Measurements from ENCODE around the gene BEND5. TPM values are rescaled to one million over a fixed set of nuclear protein-coding genes. Genes with fewer than 3 reads are reported as not detected.
A peak's percentile ranks its signal among the peaks of the same experiment; 100 is the strongest.

Gene BEND5
- total and polyA plus RNA-seq, 2 of the 13 experiments (the other 11 are each of a cell fraction or from before 2014, with no cell fraction given) = 0.11 TPM; not detected in 1

DNA sequence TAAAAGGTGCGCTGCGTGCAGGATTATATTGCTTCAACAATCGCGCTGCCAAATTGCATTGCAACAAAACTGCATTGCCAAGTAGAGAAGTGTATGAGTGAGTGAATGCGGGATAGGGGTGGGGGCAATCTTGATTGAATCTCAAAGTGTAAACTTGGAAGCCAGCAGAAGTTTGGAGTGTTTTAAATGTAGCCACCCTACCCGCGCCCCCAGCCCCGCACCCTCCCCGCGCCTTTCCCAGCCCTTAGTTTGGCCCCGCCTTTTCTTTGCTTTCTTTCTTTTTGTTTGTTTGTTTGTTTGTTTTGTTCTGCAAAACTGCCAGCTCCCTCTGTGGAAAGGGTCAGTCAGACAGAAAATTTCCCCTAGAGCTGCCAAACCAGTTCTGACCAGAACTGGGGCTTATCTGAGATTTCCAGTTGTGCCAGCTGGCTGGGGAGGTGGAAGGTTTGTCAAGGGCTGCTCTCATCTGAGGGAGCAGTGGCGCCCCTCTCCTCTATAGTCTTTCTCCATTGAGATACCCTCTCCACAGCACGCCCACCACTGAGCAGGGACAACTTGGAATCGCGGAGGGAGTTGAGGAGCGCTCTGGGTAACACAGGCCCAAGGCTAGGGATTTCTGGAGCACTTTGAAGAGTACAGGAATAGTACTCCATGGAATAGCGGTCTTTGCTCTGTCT is 666 bp upstream of the BEND5 start:
- no TSS peak for BruUV-seq (replicated peaks)
- H3K4me2 ChIP-seq (ENCODE audit: low read depth, low read length) = peak overlapping the region; percentile 47
- DNase-seq (ENCODE audit: low spot score) (no peak), FAIRE-seq (no peak), ATAC-seq (no peak)
- no peak overlapping the region for H2AFZ ChIP-seq (ENCODE audit: low read length)
- no peak overlapping the region for H3K27ac ChIP-seq (ENCODE audit: extremely low read length, insufficient read depth, low read length)
- H3K4me1 ChIP-seq (ENCODE audit: insufficient read depth, low read length) = no peaks in the 10 kb centered on the region
- no peaks in the 10 kb centered on the region for H4K20me1 ChIP-seq (ENCODE audit: insufficient read depth, low read length)
- in situ Hi-C loops (cut with HindIII; ENCODE audit: extremely low pct_ligation_motif_present, low pct_unique_long_range_greater_than_20kb) (no loop called here), intact Hi-C loops (cut with micrococcal nuclease; ENCODE audit: unreplicated experiment) (no loop called here)
- CTCF ChIA-PET (ENCODE audit: low intra/inter-chr PET ratio, low total read pairs) = no interaction called here
- 29% methylated on average over 17 of the region's 17 CpGs for WGBS (ENCODE audit: low lambda C conversion rate)
- peaks cover 1 to 12% of the 10 kb centered on the region in 2 experiments; a peak in 3 of 5 replicates for H3K27me3 ChIP-seq (ENCODE audit: control insufficient read depth in 1 of 2, insufficient read depth in 2 of 2, low read length in 2 of 2)
- TF ChIP-seq IRX3 (CRISPR knock-in tag; IDR thresholded peaks at IDR 0.05; ENCODE audit: borderline replicate concordance, low read depth) (no peak), SP5 (CRISPR knock-in tag; IDR thresholded peaks at IDR 0.05; ENCODE audit: borderline replicate concordance, low read depth) (no peak), SOX6 (IDR thresholded peaks at IDR 0.05) (no peak), SOX6 (CRISPR knock-in tag; IDR thresholded peaks at IDR 0.05) (no peak)
- TF ChIP-seq, protein P1, sequence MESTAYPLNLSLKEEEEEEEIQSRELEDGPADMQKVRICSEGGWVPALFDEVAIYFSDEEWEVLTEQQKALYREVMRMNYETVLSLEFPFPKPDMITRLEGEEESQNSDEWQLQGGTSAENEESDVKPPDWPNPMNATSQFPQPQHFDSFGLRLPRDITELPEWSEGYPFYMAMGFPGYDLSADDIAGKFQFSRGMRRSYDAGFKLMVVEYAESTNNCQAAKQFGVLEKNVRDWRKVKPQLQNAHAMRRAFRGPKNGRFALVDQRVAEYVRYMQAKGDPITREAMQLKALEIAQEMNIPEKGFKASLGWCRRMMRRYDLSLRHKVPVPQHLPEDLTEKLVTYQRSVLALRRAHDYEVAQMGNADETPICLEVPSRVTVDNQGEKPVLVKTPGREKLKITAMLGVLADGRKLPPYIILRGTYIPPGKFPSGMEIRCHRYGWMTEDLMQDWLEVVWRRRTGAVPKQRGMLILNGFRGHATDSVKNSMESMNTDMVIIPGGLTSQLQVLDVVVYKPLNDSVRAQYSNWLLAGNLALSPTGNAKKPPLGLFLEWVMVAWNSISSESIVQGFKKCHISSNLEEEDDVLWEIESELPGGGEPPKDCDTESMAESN (CRISPR knock-in tag; conservative IDR thresholded peaks at IDR 0.05) = no peak
- peak overlapping the region in 2 of 3 experiments; percentile 7 to 43; a peak in 3 of 6 replicates for H3K4me3 ChIP-seq (replicated peaks in 1 of 3; ENCODE audit: insufficient read depth in 1 of 3, low read depth in 2 of 3, low read length in 3 of 3)
- no peak overlapping the region for H3K9ac ChIP-seq (ENCODE audit: insufficient read depth, low read depth, low read length)
- H3K79me2 ChIP-seq (ENCODE audit: insufficient read depth, low read length) = no peaks in the 10 kb centered on the region
- POLR2A ChIA-PET = no interaction called here
- no peaks in the 10 kb centered on the region for H3K36me3 ChIP-seq (replicated peaks in 1 of 2; ENCODE audit: control insufficient read depth in 1 of 2, insufficient read depth in 2 of 2, low read length in 2 of 2)
- no peaks in the 10 kb centered on the region for H3K9me3 ChIP-seq (ENCODE audit: low read length)

DNA sequence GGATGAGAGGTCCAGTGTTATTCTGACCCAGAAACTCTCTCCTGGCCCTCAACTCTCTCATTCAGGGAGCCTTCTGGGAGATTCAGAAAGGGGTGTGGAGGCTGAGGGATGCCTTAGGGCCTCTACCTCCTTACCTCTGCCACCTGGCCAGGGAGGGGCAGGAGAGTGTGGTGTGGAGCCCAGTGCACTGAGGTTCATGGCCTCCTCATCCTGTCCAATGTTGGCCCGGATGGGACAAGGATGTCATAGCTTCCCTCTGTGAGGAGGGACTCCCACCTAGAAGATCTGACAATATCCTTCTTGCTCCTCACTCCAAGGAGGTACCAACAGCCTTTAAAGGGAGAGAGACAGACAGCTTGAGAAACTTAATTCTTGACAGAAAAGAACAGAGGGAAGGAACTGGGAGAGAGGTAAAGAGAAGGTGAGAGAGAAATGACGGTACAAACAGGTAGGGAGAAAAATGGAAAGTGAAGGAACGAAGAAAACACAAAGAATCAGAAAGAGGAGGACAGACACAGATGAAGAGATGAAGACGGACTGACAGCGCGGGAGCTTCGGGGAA is 779 bp downstream of the BEND5 start:
- no peaks in the 10 kb centered on the region for H3K4me1 ChIP-seq (ENCODE audit: insufficient read depth, low read length)
- in situ Hi-C loops (cut with HindIII; ENCODE audit: extremely low pct_ligation_motif_present, low pct_unique_long_range_greater_than_20kb) = no loop called here
- peak overlapping the region in 1 of 3 experiments; percentile 43; a peak in 1 of 6 replicates for H3K4me3 ChIP-seq (replicated peaks in 1 of 3; ENCODE audit: insufficient read depth in 1 of 3, low read depth in 2 of 3, low read length in 3 of 3)
- H3K9ac ChIP-seq (ENCODE audit: insufficient read depth, low read depth, low read length) = no peak overlapping the region
- intact Hi-C loops (cut with micrococcal nuclease; ENCODE audit: unreplicated experiment) = no loop called here
- CTCF ChIA-PET (ENCODE audit: low intra/inter-chr PET ratio, low total read pairs) = no interaction called here
- no peaks in the 10 kb centered on the region for H4K20me1 ChIP-seq (ENCODE audit: insufficient read depth, low read length)
- H3K79me2 ChIP-seq (ENCODE audit: insufficient read depth, low read length) = no peaks in the 10 kb centered on the region
- POLR2A ChIA-PET = no interaction called here
- peaks cover 1 to 12% of the 10 kb centered on the region in 2 experiments; a peak in 3 of 5 replicates for H3K27me3 ChIP-seq (ENCODE audit: control insufficient read depth in 1 of 2, insufficient read depth in 2 of 2, low read length in 2 of 2)
- DNase-seq (ENCODE audit: low spot score) (no peak), ATAC-seq (no peak), FAIRE-seq (no peak)
- H3K27ac ChIP-seq (ENCODE audit: extremely low read length, insufficient read depth, low read length) = no peak overlapping the region
- H3K36me3 ChIP-seq (replicated peaks in 1 of 2; ENCODE audit: control insufficient read depth in 1 of 2, insufficient read depth in 2 of 2, low read length in 2 of 2) = no peaks in the 10 kb centered on the region
- WGBS (ENCODE audit: low lambda C conversion rate) = 50% methylated on average over 6 of the region's 7 CpGs
- 0 out of 2 replicates have a peak overlapping the region, but pooled peaks have one; percentile 23 for H3K4me2 ChIP-seq (ENCODE audit: low read depth, low read length)
- H2AFZ ChIP-seq (ENCODE audit: low read length) = no peak overlapping the region
- no TSS peak for BruUV-seq (replicated peaks)
- H3K9me3 ChIP-seq (ENCODE audit: low read length) = no peaks in the 10 kb centered on the region
- no peak for TF ChIP-seq TBL1XR1 (IDR thresholded peaks at IDR 0.05; ENCODE audit: borderline replicate concordance, low read length, partially characterized antibody)
- no peak for TF ChIP-seq PAF1 (CRISPR knock-in tag; IDR thresholded peaks at IDR 0.05)
- TF ChIP-seq, protein P2, sequence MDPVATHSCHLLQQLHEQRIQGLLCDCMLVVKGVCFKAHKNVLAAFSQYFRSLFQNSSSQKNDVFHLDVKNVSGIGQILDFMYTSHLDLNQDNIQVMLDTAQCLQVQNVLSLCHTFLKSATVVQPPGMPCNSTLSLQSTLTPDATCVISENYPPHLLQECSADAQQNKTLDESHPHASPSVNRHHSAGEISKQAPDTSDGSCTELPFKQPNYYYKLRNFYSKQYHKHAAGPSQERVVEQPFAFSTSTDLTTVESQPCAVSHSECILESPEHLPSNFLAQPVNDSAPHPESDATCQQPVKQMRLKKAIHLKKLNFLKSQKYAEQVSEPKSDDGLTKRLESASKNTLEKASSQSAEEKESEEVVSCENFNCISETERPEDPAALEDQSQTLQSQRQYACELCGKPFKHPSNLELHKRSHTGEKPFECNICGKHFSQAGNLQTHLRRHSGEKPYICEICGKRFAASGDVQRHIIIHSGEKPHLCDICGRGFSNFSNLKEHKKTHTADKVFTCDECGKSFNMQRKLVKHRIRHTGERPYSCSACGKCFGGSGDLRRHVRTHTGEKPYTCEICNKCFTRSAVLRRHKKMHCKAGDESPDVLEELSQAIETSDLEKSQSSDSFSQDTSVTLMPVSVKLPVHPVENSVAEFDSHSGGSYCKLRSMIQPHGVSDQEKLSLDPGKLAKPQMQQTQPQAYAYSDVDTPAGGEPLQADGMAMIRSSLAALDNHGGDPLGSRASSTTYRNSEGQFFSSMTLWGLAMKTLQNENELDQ (CRISPR knock-in tag; IDR thresholded peaks at IDR 0.05; ENCODE audit: borderline replicate concordance) = no peak
- TF ChIP-seq ZNF432 (CRISPR knock-in tag; IDR thresholded peaks at IDR 0.05; ENCODE audit: borderline replicate concordance) = no peak
- TF ChIP-seq ZNF547 (CRISPR knock-in tag; IDR thresholded peaks at IDR 0.05) = no peak
- TF ChIP-seq MBNL3 (CRISPR knock-in tag; conservative IDR thresholded peaks at IDR 0.05) = no peak
- TF ChIP-seq AGO1 (IDR thresholded peaks at IDR 0.05; ENCODE audit: low read depth, low read length, poor library complexity, severe bottlenecking) = no peak
- no peak for TF ChIP-seq ZNF781 (CRISPR knock-in tag; IDR thresholded peaks at IDR 0.05; ENCODE audit: borderline replicate concordance, not compliant biosample characterization)
- no peak for TF ChIP-seq ZFY (CRISPR knock-in tag; IDR thresholded peaks at IDR 0.05)

All from HepG2 (cell line).